PFSK-1 (cell line): Measurements from ENCODE around the gene ATG4C.

Experiments
- FOXP2 ChIP-seq: optimal IDR thresholded peaks from 2 replicates; pipeline ENCODE3; 2011; ENCODE audit warnings: borderline replicate concordance, control low read depth, inconsistent platforms; ENCODE audit not compliant: insufficient read depth; ENCODE audit errors: extremely low read length, extremely low read depth
- POLR2AphosphoS5 ChIP-seq: IDR thresholded peaks from 2 replicates; pipeline ENCODE4 v1.6.1; 2012; ENCODE audit warnings: low read depth, mild to moderate bottlenecking, control low read depth, low read length, moderate library complexity
- REST ChIP-seq, 2 experiments: IDR thresholded peaks; 2 replicates each; pipeline versions ENCODE4 v1.6.1 to v1.8.0; 2011 to 2012; ENCODE audit warnings: low read depth in 2 of 2, low read length in 2 of 2, control low read depth in 1 of 2, inconsistent platforms in 1 of 2, mild to moderate bottlenecking in 1 of 2, moderate library complexity in 1 of 2; ENCODE audit not compliant: insufficient read depth in 1 of 2
- SIN3A ChIP-seq: IDR thresholded peaks from 2 replicates; pipeline ENCODE4 v1.6.1; 2012; ENCODE audit warnings: mild to moderate bottlenecking, low read length, moderate library complexity, borderline replicate concordance; ENCODE audit not compliant: insufficient read depth
- TAF1 ChIP-seq: IDR thresholded peaks from 2 replicates; pipeline ENCODE4 v1.6.1; 2012; ENCODE audit warnings: low read length, control low read depth, borderline replicate concordance; ENCODE audit not compliant: insufficient read depth

Gene ATG4C

GRCh38 chr1:62774971-62775595 is 8.8 kb upstream of the ATG4C start:
- no peak for TF ChIP-seq POLR2AphosphoS5
- TF ChIP-seq SIN3A = no peak
- no peak for TF ChIP-seq FOXP2
- TF ChIP-seq REST (IDR thresholded peaks at IDR 0.05; ENCODE audit: insufficient read depth in 1 of 2, low read depth in 2 of 2, low read length in 2 of 2) = no peak
- TF ChIP-seq TAF1 = no peak

- TF ChIP-seq TAF1 = no peak
Observed at GRCh38 chr1:62778208-62778607, 5.7 kb upstream of the ATG4C start.

- TF ChIP-seq POLR2AphosphoS5 (no peak), TAF1 (no peak), SIN3A (no peak), FOXP2 (no peak), REST (IDR thresholded peaks at IDR 0.05; ENCODE audit: insufficient read depth in 1 of 2, low read depth in 2 of 2, low read length in 2 of 2) (no peak)
Observed at GRCh38 chr1:62781841-62782543, 1.9 kb upstream of the ATG4C start.

- TF ChIP-seq FOXP2 (no peak), TAF1 (no peak), SIN3A (no peak), REST (IDR thresholded peaks at IDR 0.05; ENCODE audit: insufficient read depth in 1 of 2, low read depth in 2 of 2, low read length in 2 of 2) (no peak), POLR2AphosphoS5 (no peak)
Observed at GRCh38 chr1:62784509-62785365, 805 bp downstream of the ATG4C start.

- TF ChIP-seq POLR2AphosphoS5 = no peak
- no peak for TF ChIP-seq SIN3A
- TF ChIP-seq FOXP2 = no peak
- TF ChIP-seq REST (IDR thresholded peaks at IDR 0.05; ENCODE audit: insufficient read depth in 1 of 2, low read depth in 2 of 2, low read length in 2 of 2) = no peak
- TF ChIP-seq TAF1 = no peak
Observed at GRCh38 chr1:62790716-62791115, 6.8 kb downstream of the ATG4C start.
